GM23338 (cell line): ENCODE results near the gene DNAJB8. TPM values are rescaled to one million over a fixed set of nuclear protein-coding genes. Genes with fewer than 3 reads are reported as not detected.

Source experiments
- ATAC-seq: fragments of 200-7000 bp; cut with Tn5 transposase; 3 replicates; pipeline ENCODE4 v1.9.1; 2020
- DNase-seq: peaks from one replicate; pipeline ENCODE4 v3.0.0-alpha.2; 2015; ENCODE audit warnings: low spot score
- H2AFZ ChIP-seq: fragments of 200-600 bp; sonication (generic); 2 replicates; pipeline ENCODE4 v1.8.0; 2016; ENCODE audit warnings: antibody characterized with exemption, mild to moderate bottlenecking, moderate library complexity
- H3F3A ChIP-seq: fragments of 200-600 bp; sonication (generic); replicated peaks from 2 replicates; pipeline ENCODE4 v1.8.0; 2017; ENCODE audit warnings: antibody characterized with exemption, mixed run types, low read depth
- H3K27ac ChIP-seq: fragments of 200-600 bp; sonication (generic); 2 replicates; pipeline ENCODE4 v1.6.1; 2016; ENCODE audit warnings: low read depth
- H3K27me3 ChIP-seq: fragments of 200-600 bp; sonication (generic); 2 replicates; pipeline ENCODE4 v1.8.0; 2016; ENCODE audit warnings: mild to moderate bottlenecking, mixed run types, moderate library complexity; ENCODE audit not compliant: insufficient read depth
- H3K36me3 ChIP-seq: fragments of 200-600 bp; sonication (generic); 2 replicates; pipeline ENCODE4 v1.8.0; 2016; ENCODE audit warnings: mild to moderate bottlenecking; ENCODE audit not compliant: insufficient read depth
- H3K4me1 ChIP-seq: fragments of 200-600 bp; sonication (generic); 2 replicates; pipeline ENCODE4 v1.8.0; 2016; ENCODE audit warnings: mild to moderate bottlenecking, moderate library complexity; ENCODE audit not compliant: insufficient read depth
- H3K4me2 ChIP-seq: fragments of 200-600 bp; sonication (generic); 2 replicates; pipeline ENCODE4 v1.7.1; 2017; ENCODE audit warnings: mixed run types
- H3K4me3 ChIP-seq: fragments of 200-600 bp; sonication (generic); 2 replicates; pipeline ENCODE4 v1.6.1; 2016; ENCODE audit warnings: mixed run types
- H3K79me2 ChIP-seq: fragments of 200-600 bp; sonication (generic); replicated peaks from 2 replicates; pipeline ENCODE4 v1.8.0; 2017; ENCODE audit warnings: mild to moderate bottlenecking; ENCODE audit not compliant: insufficient read depth
- H3K9me2 ChIP-seq: fragments of 200-600 bp; sonication (generic); 2 replicates; pipeline ENCODE4 v1.8.0; 2017; ENCODE audit not compliant: insufficient read depth
- H4K20me1 ChIP-seq: fragments of 200-600 bp; sonication (generic); replicated peaks from 2 replicates; pipeline ENCODE4 v1.8.0; 2017; ENCODE audit warnings: mild to moderate bottlenecking; ENCODE audit not compliant: insufficient read depth
- H3K27ac Mint-ChIP-seq: 2 replicates; pipeline ENCODE4 v1.8.0; 2020; ENCODE audit warnings: inconsistent platforms, mild to moderate bottlenecking, moderate library complexity, mixed read lengths
- H3K27me3 Mint-ChIP-seq: 3 replicates; pipeline ENCODE4 v1.8.0; 2022; ENCODE audit warnings: low read depth, mild to moderate bottlenecking, moderate library complexity, mixed read lengths, inconsistent platforms; ENCODE audit not compliant: insufficient read depth, poor library complexity
- H3K36me3 Mint-ChIP-seq: 3 replicates; pipeline ENCODE4 v1.8.0; 2021; ENCODE audit warnings: low read depth, mild to moderate bottlenecking, inconsistent platforms, moderate library complexity, mixed read lengths
- H3K4me1 Mint-ChIP-seq: 3 replicates; pipeline ENCODE4 v1.8.0; 2020; ENCODE audit warnings: mild to moderate bottlenecking, inconsistent platforms, mixed read lengths
- H3K4me3 Mint-ChIP-seq: 3 replicates; pipeline ENCODE4 v1.8.0; 2021; ENCODE audit warnings: moderate library complexity, mild to moderate bottlenecking, inconsistent platforms, mixed read lengths
- H3K9me3 Mint-ChIP-seq: 3 replicates; pipeline ENCODE4 v1.8.0; 2020; ENCODE audit warnings: moderate library complexity, mild to moderate bottlenecking, inconsistent platforms, mixed read lengths
- CREB1 ChIP-seq: fragments of 250-450 bp; sonication (Bioruptor Pico); IDR thresholded peaks from 2 replicates; pipeline ENCODE4 v1.5.0; 2020; ENCODE audit warnings: low read depth, mild to moderate bottlenecking, moderate library complexity
- EZH2 ChIP-seq: fragments of 200-600 bp; sonication (generic); IDR thresholded peaks from one replicate; pipeline ENCODE4 v1.8.0; 2017; ENCODE audit warnings: antibody characterized with exemption, mild to moderate bottlenecking, low read depth; ENCODE audit not compliant: unreplicated experiment
- EZH2phosphoT487 ChIP-seq: fragments of 200-600 bp; sonication (generic); IDR thresholded peaks from one replicate; pipeline ENCODE4 v1.8.1; 2018; ENCODE audit warnings: antibody characterized with exemption; ENCODE audit not compliant: unreplicated experiment
- JUNB ChIP-seq: IDR thresholded peaks from one replicate; pipeline ENCODE4 v1.6.1; 2016; ENCODE audit warnings: antibody characterized with exemption; ENCODE audit not compliant: unreplicated experiment
- NANOG ChIP-seq: IDR thresholded peaks from 2 replicates; pipeline ENCODE4 v1.6.1; 2016; ENCODE audit warnings: antibody characterized with exemption, borderline replicate concordance
- POLR2AphosphoS5 ChIP-seq: IDR thresholded peaks from 2 replicates; pipeline ENCODE4 v1.6.1; 2016; ENCODE audit warnings: antibody characterized with exemption, low read depth
- STAT1 ChIP-seq: IDR thresholded peaks from one replicate; pipeline ENCODE4 v1.6.1; 2016; ENCODE audit warnings: antibody characterized with exemption; ENCODE audit not compliant: unreplicated experiment
- ZNF114 ChIP-seq: fragments of 250-450 bp; sonication (Bioruptor Pico); IDR thresholded peaks from 2 replicates; pipeline ENCODE4 v1.5.0; 2020; ENCODE audit warnings: mild to moderate bottlenecking, moderate library complexity
- ZNF331 ChIP-seq: fragments of 250-450 bp; sonication (Bioruptor Pico); IDR thresholded peaks from 2 replicates; pipeline ENCODE4 v1.5.0; 2020; ENCODE audit warnings: low read depth, mild to moderate bottlenecking, moderate library complexity
- polyA plus RNA-seq: library from polyadenylated mRNA; unstranded; fragments of >200 nt; fragmentation: Nextera tagmentation; extraction: Ambion mirVana; gene quantifications from 2 replicates; pipeline ENCODE4 v1.2.1, GENCODE V29; 2016
- total RNA-seq: library from RNA; depleted of rRNA; stranded (reverse); fragments of >200 nt; shearing (Covaris generic); gene quantifications from 2 replicates; pipeline ENCODE4 v1.2.3, GENCODE V29; 2014
- TF ChIP-seq, protein P1 (sequence below): IDR thresholded peaks from 2 replicates; pipeline ENCODE4 v1.6.1; 2016; ENCODE audit warnings: antibody characterized with exemption
- TF ChIP-seq, protein P2 (sequence below): fragments of 250-450 bp; sonication (Bioruptor Pico); IDR thresholded peaks from 2 replicates; pipeline ENCODE4 v1.5.0; 2020; ENCODE audit warnings: mild to moderate bottlenecking, moderate library complexity
- TF ChIP-seq, protein P3 (sequence below): IDR thresholded peaks from one replicate; pipeline ENCODE4 v1.6.1; 2018; ENCODE audit warnings: antibody characterized with exemption; ENCODE audit not compliant: unreplicated experiment
- TF ChIP-seq, protein P4 (sequence below), 2 experiments: fragments of 200-600 bp in 1 of 2; sonication (generic) in 1 of 2; conservative IDR thresholded peaks; 2 replicates each; pipeline versions ENCODE4 v1.5.1 to v1.6.1; 2016 to 2017; ENCODE audit warnings: antibody characterized with exemption in 2 of 2, low read depth in 2 of 2, mild to moderate bottlenecking in 2 of 2, moderate library complexity in 1 of 2

Gene DNAJB8
- total and polyA plus RNA-seq, 2 experiments from 2014 or later = not detected

DNA sequence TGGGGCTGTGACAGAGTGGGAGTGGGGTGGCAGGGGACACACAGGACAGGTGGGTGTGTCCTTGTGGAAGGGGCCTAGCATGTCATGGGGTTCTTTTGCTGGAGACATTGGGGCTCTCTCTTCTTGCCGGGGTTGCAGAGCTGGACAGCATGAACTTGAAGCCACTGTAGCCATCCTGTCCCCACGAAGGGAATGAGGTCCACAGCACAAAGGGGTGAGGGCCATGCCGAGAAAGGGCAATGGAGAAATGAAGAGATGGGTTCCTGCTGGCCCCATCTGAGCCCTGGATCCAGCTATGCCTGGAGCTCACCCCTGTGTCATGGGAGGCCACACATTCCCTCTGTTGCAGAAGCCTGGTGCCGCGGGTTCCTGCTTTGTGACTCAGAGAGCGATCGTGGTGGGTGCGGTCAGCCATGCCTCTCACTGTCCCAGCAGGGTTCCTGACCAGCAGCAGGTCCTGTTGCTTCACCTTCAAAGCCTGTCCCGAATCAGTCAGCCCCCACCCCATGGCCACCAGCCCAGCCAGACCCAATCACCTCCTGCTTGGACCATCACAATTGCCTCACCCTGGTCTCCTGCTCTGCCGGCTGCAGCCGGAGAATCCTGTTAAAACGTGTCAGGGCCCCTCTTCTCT is 50.0 kb downstream of the DNAJB8 start:
- Histone ChIP-seq H3K27ac (no peak overlapping the region), H3K4me2 (no peak overlapping the region), H3K4me1 (peaks cover 12% of the 10 kb centered on the region), H2AFZ (no peak overlapping the region), H3F3A (no peaks in the 10 kb centered on the region), H3K27me3 (no peaks in the 10 kb centered on the region), H3K36me3 (no peaks in the 10 kb centered on the region), H3K4me3 (no peak overlapping the region), H4K20me1 (no peaks in the 10 kb centered on the region), H3K79me2 (no peaks in the 10 kb centered on the region), H3K9me2 (no peaks in the 10 kb centered on the region)
- Mint-ChIP-seq H3K4me3 (no peak overlapping the region), H3K9me3 (no peaks in the 10 kb centered on the region; the same call in 1 of the 3 replicates), H3K27ac (no peak overlapping the region), H3K4me1 (peaks cover 31% of the 10 kb centered on the region), H3K36me3 (no peaks in the 10 kb centered on the region; the same call in 2 of the 3 replicates), H3K27me3 (peaks cover 22% of the 10 kb centered on the region)
- ATAC-seq (no peak), DNase-seq (no peak)
- TF ChIP-seq, protein P1, sequence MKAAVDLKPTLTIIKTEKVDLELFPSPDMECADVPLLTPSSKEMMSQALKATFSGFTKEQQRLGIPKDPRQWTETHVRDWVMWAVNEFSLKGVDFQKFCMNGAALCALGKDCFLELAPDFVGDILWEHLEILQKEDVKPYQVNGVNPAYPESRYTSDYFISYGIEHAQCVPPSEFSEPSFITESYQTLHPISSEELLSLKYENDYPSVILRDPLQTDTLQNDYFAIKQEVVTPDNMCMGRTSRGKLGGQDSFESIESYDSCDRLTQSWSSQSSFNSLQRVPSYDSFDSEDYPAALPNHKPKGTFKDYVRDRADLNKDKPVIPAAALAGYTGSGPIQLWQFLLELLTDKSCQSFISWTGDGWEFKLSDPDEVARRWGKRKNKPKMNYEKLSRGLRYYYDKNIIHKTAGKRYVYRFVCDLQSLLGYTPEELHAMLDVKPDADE = no peak
- TF ChIP-seq ZNF114 (CRISPR knock-in tag) = no peak
- no peak for TF ChIP-seq JUNB
- TF ChIP-seq EZH2phosphoT487 = no peak
- no peak for TF ChIP-seq CREB1
- TF ChIP-seq, protein P2, sequence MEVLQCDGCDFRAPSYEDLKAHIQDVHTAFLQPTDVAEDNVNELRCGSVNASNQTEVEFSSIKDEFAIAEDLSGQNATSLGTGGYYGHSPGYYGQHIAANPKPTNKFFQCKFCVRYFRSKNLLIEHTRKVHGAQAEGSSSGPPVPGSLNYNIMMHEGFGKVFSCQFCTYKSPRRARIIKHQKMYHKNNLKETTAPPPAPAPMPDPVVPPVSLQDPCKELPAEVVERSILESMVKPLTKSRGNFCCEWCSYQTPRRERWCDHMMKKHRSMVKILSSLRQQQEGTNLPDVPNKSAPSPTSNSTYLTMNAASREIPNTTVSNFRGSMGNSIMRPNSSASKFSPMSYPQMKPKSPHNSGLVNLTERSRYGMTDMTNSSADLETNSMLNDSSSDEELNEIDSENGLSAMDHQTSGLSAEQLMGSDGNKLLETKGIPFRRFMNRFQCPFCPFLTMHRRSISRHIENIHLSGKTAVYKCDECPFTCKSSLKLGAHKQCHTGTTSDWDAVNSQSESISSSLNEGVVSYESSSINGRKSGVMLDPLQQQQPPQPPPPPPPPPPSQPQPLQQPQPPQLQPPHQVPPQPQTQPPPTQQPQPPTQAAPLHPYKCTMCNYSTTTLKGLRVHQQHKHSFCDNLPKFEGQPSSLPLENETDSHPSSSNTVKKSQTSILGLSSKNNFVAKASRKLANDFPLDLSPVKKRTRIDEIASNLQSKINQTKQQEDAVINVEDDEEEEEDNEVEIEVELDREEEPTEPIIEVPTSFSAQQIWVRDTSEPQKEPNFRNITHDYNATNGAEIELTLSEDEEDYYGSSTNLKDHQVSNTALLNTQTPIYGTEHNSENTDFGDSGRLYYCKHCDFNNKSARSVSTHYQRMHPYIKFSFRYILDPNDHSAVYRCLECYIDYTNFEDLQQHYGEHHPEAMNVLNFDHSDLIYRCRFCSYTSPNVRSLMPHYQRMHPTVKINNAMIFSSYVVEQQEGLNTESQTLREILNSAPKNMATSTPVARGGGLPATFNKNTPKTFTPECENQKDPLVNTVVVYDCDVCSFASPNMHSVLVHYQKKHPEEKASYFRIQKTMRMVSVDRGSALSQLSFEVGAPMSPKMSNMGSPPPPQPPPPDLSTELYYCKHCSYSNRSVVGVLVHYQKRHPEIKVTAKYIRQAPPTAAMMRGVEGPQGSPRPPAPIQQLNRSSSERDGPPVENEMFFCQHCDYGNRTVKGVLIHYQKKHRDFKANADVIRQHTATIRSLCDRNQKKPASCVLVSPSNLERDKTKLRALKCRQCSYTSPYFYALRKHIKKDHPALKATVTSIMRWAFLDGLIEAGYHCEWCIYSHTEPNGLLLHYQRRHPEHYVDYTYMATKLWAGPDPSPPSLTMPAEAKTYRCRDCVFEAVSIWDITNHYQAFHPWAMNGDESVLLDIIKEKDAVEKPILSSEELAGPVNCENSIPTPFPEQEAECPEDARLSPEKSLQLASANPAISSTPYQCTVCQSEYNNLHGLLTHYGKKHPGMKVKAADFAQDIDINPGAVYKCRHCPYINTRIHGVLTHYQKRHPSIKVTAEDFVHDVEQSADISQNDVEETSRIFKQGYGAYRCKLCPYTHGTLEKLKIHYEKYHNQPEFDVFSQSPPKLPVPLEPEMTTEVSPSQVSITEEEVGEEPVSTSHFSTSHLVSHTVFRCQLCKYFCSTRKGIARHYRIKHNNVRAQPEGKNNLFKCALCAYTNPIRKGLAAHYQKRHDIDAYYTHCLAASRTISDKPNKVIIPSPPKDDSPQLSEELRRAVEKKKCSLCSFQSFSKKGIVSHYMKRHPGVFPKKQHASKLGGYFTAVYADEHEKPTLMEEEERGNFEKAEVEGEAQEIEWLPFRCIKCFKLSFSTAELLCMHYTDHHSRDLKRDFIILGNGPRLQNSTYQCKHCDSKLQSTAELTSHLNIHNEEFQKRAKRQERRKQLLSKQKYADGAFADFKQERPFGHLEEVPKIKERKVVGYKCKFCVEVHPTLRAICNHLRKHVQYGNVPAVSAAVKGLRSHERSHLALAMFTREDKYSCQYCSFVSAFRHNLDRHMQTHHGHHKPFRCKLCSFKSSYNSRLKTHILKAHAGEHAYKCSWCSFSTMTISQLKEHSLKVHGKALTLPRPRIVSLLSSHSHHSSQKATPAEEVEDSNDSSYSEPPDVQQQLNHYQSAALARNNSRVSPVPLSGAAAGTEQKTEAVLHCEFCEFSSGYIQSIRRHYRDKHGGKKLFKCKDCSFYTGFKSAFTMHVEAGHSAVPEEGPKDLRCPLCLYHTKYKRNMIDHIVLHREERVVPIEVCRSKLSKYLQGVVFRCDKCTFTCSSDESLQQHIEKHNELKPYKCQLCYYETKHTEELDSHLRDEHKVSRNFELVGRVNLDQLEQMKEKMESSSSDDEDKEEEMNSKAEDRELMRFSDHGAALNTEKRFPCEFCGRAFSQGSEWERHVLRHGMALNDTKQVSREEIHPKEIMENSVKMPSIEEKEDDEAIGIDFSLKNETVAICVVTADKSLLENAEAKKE = no peak
- TF ChIP-seq, protein P3, sequence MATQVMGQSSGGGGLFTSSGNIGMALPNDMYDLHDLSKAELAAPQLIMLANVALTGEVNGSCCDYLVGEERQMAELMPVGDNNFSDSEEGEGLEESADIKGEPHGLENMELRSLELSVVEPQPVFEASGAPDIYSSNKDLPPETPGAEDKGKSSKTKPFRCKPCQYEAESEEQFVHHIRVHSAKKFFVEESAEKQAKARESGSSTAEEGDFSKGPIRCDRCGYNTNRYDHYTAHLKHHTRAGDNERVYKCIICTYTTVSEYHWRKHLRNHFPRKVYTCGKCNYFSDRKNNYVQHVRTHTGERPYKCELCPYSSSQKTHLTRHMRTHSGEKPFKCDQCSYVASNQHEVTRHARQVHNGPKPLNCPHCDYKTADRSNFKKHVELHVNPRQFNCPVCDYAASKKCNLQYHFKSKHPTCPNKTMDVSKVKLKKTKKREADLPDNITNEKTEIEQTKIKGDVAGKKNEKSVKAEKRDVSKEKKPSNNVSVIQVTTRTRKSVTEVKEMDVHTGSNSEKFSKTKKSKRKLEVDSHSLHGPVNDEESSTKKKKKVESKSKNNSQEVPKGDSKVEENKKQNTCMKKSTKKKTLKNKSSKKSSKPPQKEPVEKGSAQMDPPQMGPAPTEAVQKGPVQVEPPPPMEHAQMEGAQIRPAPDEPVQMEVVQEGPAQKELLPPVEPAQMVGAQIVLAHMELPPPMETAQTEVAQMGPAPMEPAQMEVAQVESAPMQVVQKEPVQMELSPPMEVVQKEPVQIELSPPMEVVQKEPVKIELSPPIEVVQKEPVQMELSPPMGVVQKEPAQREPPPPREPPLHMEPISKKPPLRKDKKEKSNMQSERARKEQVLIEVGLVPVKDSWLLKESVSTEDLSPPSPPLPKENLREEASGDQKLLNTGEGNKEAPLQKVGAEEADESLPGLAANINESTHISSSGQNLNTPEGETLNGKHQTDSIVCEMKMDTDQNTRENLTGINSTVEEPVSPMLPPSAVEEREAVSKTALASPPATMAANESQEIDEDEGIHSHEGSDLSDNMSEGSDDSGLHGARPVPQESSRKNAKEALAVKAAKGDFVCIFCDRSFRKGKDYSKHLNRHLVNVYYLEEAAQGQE = no peak
- TF ChIP-seq POLR2AphosphoS5 = no peak
- no peak for TF ChIP-seq EZH2
- TF ChIP-seq ZNF331 (CRISPR knock-in tag) = no peak
- TF ChIP-seq NANOG = no peak
- TF ChIP-seq, protein P4, sequence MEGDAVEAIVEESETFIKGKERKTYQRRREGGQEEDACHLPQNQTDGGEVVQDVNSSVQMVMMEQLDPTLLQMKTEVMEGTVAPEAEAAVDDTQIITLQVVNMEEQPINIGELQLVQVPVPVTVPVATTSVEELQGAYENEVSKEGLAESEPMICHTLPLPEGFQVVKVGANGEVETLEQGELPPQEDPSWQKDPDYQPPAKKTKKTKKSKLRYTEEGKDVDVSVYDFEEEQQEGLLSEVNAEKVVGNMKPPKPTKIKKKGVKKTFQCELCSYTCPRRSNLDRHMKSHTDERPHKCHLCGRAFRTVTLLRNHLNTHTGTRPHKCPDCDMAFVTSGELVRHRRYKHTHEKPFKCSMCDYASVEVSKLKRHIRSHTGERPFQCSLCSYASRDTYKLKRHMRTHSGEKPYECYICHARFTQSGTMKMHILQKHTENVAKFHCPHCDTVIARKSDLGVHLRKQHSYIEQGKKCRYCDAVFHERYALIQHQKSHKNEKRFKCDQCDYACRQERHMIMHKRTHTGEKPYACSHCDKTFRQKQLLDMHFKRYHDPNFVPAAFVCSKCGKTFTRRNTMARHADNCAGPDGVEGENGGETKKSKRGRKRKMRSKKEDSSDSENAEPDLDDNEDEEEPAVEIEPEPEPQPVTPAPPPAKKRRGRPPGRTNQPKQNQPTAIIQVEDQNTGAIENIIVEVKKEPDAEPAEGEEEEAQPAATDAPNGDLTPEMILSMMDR (conservative IDR thresholded peaks at IDR 0.05; ENCODE audit: low read depth in 2 of 2) = no peak
- no peak for TF ChIP-seq STAT1
